Measurements from ENCODE around the gene ZBTB12. TPM values are rescaled to one million over a fixed set of nuclear protein-coding genes. Genes with fewer than 3 reads are reported as not detected.

The ZBTB12 gene
- total and polyA plus RNA-seq, 9 donors, result 1.9 to 24.8 (median 10.7) TPM

DNA sequence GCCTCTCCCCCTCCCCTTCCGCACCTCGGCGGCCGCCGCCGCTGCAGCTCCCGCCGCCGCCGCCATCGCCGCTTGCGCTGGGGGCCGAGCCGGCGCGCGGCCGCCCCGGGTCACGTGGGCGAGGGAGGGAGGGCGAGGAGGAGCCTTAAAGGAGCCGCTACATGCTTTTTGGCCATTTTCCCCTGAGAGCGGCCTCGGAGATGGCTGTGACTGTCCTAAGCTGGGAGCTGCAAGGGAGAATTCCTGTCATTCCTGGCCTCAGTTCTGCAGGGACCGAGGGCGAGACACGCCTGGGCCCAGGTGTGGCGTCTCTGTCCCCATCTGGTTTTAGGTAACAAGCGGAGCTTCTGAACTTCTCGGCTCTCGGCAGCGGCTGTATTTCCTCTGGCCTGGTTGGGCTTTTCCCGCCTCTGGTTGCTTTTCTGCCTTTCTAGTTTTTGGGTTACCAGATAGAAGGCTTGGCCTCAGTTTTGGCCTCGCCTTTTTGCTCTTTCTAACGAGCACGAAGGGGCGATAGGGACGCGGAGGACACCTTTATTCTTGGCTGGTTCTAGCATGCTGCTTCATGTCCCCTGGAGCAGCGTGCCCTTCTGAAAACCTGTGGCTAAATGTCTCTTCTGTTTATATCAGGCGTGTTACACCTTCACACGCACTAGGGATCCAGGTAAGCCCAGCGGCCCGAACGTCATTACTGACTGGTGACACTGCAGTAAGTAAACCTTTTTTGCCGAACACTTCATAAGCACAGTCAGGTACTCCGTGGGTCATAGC, 4.1 kb downstream of the ZBTB12 start, which contains the start of gene EHMT2:
Gene EHMT2 (minus strand): TSS at position 87 of the 771 bp plus-strand sequence. CDS start 21 bp downstream, at position 66.
- Histone ChIP-seq H3K4me1 (ENCODE audit: insufficient read depth) (peaks cover 7% of the 10 kb centered on the region), H3K9me3 (no peaks in the 10 kb centered on the region), H3K4me3 (peak within 1 kb of the TSS; percentile 77), H3K36me3 (no peaks in the 10 kb centered on the region), H3K27ac (peak within 1 kb of the TSS; percentile 70 to 80), H3K27me3 (no peaks in the 10 kb centered on the region)
- WGBS, 3 donors, result 0% methylated on average over 32 to 49 of the region's 49 CpGs
- intact Hi-C loops (cut with DNase I), result no loop called here
- peak; percentile 82 to 88 (median 85) for DNase-seq
- TF ChIP-seq POLR2A (IDR thresholded peaks at IDR 0.05), result peak; percentile 60
- TF ChIP-seq EP300 (IDR thresholded peaks at IDR 0.05), result no peak
- TF ChIP-seq, protein P1, sequence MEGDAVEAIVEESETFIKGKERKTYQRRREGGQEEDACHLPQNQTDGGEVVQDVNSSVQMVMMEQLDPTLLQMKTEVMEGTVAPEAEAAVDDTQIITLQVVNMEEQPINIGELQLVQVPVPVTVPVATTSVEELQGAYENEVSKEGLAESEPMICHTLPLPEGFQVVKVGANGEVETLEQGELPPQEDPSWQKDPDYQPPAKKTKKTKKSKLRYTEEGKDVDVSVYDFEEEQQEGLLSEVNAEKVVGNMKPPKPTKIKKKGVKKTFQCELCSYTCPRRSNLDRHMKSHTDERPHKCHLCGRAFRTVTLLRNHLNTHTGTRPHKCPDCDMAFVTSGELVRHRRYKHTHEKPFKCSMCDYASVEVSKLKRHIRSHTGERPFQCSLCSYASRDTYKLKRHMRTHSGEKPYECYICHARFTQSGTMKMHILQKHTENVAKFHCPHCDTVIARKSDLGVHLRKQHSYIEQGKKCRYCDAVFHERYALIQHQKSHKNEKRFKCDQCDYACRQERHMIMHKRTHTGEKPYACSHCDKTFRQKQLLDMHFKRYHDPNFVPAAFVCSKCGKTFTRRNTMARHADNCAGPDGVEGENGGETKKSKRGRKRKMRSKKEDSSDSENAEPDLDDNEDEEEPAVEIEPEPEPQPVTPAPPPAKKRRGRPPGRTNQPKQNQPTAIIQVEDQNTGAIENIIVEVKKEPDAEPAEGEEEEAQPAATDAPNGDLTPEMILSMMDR (IDR thresholded peaks at IDR 0.05), result peak in 2 of 3 donors; percentile 40 to 51

DNA sequence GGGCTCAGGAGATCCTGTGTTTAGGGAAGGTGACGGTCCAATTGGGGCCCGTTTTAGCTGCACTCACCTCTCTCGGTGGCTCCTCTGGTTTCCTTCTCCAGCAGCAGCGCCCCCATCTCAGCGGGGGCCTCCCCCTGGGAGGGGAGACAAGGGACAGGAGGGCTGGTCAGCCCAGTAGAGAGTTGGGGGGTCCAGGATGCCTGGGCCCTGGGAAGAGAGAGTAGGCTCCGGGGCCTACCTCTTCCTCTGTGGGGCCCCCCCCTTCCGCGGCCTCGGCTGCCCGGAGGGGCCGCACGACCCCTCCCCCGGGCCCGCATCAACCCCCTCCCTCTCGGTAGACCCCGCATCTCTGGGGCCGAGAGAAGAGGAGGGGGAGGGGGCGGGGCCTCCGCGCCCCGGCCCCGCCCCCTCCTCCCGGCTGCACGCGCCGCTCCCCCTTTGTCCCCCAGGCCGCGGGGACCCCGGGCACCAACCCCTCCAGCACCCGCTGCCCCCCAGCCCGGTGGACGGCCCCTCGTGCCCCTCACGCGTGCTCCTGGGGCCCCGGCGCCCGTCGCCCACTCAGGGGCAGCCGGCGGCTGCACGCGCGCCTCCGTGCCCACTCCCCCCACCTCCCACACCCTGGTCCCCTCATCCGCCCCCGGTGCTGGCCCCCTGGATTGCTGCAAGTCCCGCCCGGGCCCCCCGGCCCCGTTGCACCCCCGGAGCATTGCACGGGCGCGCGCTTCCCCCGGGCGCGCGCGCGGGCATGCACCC, 4.9 kb downstream of the ZBTB12 start:
- Histone ChIP-seq H3K9me3 (no peaks in the 10 kb centered on the region), H3K4me3 (peak overlapping the region; percentile 77), H3K4me1 (ENCODE audit: insufficient read depth) (peaks cover 7% of the 10 kb centered on the region), H3K27me3 (no peaks in the 10 kb centered on the region), H3K36me3 (no peaks in the 10 kb centered on the region), H3K27ac (peak overlapping the region; percentile 53 to 70)
- intact Hi-C loops (cut with DNase I), result no loop called here
- WGBS, 3 donors, result 1 to 2% (median 2%) methylated on average over 33 to 51 of the region's 62 CpGs
- TF ChIP-seq EP300 (IDR thresholded peaks at IDR 0.05) (no peak), POLR2A (IDR thresholded peaks at IDR 0.05) (no peak)
- TF ChIP-seq, protein P1 (IDR thresholded peaks at IDR 0.05), result no peak
- DNase-seq, result peak in 2 of 5 donors; percentile 56 to 59

DNA sequence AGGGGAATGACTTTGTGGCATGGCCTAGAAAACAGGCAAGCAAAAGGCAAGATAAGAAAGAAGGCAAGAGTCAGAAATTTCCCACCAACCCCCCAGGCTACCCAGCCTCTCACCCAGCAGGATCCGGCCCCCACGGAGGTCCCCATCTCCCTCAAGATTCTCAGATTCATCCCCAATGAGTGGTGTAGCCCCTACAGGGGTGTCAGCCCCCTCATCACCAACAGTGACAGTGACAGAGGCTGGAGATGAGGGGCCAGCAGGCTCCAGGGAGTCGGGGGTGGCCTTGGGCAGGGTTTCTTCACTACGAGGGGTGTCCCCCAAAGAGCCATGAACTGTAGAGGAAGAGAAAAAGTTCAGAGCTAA, 5.4 kb downstream of the ZBTB12 start:
- Histone ChIP-seq H3K4me1 (ENCODE audit: insufficient read depth) (peaks cover 7% of the 10 kb centered on the region), H3K27me3 (no peaks in the 10 kb centered on the region), H3K9me3 (no peaks in the 10 kb centered on the region), H3K36me3 (no peaks in the 10 kb centered on the region), H3K27ac (peak overlapping the region; percentile 53 to 70), H3K4me3 (peak overlapping the region; percentile 77)
- 30 to 43% (median 38%) methylated on average over 4 of the region's 4 CpGs for WGBS, 3 donors
- intact Hi-C loops (cut with DNase I), result no loop called here
- no peak for TF ChIP-seq EP300 (IDR thresholded peaks at IDR 0.05)
- TF ChIP-seq, protein P1 (IDR thresholded peaks at IDR 0.05), result no peak
- no peak for TF ChIP-seq POLR2A (IDR thresholded peaks at IDR 0.05)
- DNase-seq, result no peak

DNA sequence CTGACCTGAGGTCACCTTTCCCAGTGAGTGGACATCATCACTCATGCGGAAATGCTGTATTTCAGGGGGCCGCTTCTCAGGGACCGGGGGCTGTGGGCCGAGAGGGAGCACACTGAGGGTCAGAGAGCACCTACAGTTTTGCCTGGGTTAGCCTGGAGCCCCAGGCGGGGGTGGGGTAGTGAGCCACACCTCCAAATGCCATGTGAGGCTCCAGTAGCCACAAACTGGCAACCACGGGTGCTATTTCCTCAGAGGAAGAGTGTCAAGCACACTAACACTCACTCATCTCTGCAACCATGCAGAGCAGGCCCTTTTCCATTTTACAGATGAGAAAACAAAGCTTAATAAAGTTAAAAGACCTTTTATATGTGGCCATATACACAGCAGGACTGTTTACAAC, 9.1 kb downstream of the ZBTB12 start:
- no peaks in the 10 kb centered on the region for H3K27me3 ChIP-seq
- no peak overlapping the region for H3K27ac ChIP-seq
- no peak overlapping the region for H3K4me3 ChIP-seq
- no peaks in the 10 kb centered on the region for H3K36me3 ChIP-seq
- no peaks in the 10 kb centered on the region for H3K9me3 ChIP-seq
- intact Hi-C loops (cut with DNase I), result no loop called here
- WGBS, 3 donors, result 76 to 83% (median 82%) methylated on average over 6 of the region's 6 CpGs
- H3K4me1 ChIP-seq (ENCODE audit: insufficient read depth), result no peaks in the 10 kb centered on the region
- DNase-seq, result no peak
- no peak for TF ChIP-seq POLR2A (IDR thresholded peaks at IDR 0.05)
- TF ChIP-seq, protein P1 (IDR thresholded peaks at IDR 0.05), result no peak
- no peak for TF ChIP-seq EP300 (IDR thresholded peaks at IDR 0.05)

Measured in ovary (tissue), 9 donors.